HK-2 (cell line): ENCODE measurements around the gene PNCK.
"Not testable (repeated sequence)": the region's sequence is repeated elsewhere in the genome, so short reads cannot be mapped to it uniquely, and the experiment has no call there.

Experiments
- DNase-seq: peaks from one replicate; pipeline ENCODE4 v3.0.0-alpha.2; 2018; ENCODE audit not compliant: unreplicated experiment

Gene PNCK

DNA sequence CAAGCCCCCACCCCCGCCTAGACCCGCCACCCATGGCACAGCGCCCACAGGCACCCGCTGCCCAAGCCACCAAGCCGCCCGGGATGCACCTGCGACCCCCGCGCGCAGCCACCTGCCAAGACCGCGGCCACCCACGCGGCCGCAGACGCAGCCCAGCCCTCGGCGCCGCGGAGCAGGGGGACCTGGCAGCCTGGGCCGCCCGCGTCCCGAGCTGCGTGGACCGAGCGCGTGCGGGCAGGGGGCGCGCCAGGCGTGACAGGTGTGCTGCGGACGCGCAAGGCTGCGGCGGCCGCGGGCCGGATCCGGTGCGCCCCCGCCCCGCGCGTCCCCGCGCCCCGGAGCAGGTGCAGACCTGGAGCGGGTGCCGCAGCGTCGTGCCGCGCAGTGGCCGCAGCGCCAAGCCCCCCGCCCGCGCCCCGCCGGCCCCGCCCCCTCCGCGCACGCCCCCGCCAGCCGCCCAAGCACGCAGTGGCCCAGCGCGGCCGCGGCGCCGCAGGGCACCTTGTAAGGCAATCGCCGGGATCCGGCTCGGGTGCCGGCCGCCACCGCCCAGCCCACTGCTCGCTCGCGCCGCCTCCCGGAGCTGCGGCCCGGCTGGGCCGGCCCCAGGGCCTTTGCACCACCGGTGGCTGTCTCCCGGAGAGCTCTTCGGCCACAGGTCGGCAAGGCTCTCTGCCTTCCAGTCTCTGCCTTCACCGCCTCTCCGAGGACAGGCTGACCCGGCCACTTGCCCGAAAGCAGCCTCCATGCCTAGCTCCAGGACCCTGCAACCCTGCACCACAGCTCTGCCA, at the start of gene PNCK:
Gene PNCK (minus strand): TSS at position 386 of the 791 bp plus-strand sequence. CDS start 737 bp downstream, outside the sequence.
- no peak for DNase-seq

DNA sequence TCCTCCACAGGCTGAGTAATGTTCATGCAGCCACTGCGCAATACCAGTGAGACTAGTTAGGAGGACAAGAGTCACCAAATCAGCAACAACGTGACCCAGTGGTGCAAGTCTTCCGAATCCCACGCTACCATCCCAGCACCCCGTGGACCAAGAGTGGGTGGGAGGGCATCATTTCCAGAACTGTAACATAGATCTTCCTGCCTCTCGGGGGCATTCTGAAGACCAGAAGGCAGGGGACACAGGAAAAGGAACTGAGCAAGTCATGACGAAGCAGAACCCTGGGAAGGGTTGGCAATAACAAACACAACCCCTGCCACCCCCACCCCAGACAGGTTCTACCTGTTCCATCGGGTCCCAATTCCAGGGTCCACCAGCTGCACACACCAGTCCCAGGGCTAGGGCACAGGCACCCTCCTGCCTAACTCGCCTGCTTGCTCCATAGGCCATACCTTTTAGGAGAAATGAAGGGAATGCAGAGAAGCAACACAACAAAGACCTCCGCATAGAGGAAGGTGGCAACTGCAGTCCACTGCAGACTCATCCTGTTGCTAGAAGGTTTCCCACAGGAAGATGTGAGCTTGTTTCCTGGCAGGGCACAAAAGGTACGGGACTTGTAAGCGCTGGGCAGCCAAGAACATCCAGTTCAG, 49.2 kb upstream of the PNCK start:
- no peak for DNase-seq

DNA sequence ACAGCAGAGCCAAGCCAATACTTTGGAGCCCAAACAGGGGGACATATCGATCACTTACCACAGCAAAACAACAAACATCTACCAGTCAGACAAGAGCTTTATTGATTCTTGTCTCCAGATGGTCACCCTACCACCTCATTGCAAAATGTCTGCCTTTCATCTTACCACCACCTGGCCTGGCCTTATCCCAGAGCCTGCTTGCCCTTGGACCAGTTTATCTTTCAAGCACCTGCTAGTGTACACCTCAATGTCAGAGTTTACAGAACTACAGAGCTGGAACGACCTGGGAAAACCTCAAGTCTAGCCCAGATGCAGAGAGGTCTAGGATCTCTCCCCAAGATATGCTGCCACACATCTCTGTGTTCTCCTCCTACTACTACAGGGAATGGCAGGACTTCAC, 46.1 kb upstream of the PNCK start:
- no peak for DNase-seq

- DNase-seq, result no peak
These were observed 45.6 kb upstream of the PNCK start for GRCh38 chrX:153719238-153719637.

DNA sequence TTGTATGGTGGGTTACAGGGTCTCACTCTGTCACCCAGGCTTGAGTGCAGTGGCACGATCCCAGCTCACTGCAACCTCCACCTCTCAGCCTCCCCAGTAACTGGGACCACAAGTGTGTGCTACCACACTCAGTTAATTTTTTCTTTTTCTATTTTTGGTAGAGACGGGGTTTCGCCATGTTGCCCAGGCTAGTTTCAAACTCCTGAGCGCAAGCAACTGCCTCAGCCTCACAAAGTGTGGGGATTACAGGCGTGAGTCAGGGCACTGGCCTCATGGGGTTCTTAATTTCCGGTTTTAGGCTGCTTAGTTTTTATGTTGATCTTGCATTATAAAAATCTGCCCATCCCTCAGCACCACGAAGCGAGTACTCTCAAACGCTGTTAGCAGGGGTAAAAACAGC, 43.8 kb upstream of the PNCK start:
- no peak for DNase-seq

DNA sequence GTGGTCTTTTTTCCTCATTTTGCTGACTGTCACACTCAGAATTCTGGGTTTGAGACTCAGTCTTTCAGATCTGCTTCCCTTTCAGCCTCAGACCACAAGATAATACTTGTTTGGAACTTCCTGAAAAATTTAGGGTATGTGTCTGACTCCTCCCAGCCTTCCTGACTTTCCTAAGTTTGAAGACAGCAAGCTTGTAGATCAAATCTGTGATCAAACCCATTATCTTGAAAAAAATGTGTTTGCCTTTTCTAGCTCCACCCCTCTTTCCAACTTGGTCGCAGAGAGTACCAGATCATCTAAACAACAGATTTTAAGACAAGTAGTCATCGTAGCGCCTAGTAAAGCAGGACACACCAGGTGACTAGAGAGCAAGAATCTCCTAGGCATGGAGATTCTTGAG, 40.6 kb upstream of the PNCK start:
- DNase-seq, result no peak

- DNase-seq, result no peak
These were observed 36.4 kb upstream of the PNCK start for GRCh38 chrX:153709726-153710674.

- peak; percentile 87 for DNase-seq
These were observed 34.8 kb upstream of the PNCK start for GRCh38 chrX:153708415-153708814.

- DNase-seq, result no peak
These were observed 33.8 kb upstream of the PNCK start for GRCh38 chrX:153707406-153707805.

DNA sequence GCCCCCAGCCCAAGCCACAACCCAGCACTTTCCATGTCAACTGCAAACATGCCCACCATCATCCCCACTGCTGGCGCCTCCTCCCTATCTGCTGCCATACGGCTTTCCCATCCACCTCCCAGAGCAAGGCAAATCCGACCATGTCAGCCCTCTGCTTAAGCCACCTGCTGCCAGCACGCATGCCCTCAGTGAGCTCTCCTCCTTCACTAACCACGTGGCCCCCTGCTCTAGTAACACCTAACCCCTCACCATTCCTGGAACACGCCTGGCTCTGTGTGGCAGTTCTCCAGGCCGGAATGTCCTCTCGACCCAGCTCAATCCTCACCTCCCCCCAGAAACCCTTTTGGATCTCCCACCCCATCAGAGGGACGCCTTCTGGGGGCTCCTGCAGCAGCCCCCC, 33.2 kb upstream of the PNCK start:
- no peak for DNase-seq

DNA sequence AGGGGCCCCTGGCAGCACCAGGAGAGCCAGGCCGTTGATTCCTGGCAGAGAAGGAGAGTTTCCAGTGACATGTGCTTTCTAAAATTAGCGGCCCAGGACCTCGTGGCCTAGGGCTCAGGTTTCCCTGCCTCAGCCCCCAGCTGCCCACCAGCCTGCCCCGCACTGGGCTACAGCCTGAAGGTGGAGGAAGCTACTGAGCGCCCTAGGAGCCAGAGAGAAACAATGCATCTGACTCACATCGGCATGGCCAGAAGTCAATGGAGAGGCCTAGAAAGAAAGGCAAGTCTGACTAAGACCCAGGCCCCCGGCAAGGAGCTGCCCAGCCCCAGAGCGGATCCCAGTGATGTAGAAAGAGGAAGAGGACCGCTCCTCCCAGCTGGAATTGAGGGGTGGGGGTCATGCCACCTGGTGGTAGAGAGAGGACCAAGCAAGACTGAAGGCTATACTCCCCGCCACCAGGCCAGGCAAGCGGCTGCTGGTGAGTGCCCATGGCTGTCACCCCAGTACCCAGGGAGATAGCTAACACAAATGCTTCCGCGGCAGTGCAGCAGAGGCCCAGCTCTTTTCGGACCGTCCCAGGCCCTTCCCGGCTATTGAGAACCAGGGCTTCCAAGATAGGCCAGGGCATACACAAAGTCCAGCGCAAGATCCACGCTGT, 31.9 kb upstream of the PNCK start:
- not testable (repeated sequence) for DNase-seq

GRCh38 chrX:153704631-153705402, 31.2 kb upstream of the PNCK start:
- not testable (repeated sequence) for DNase-seq

GRCh38 chrX:153704021-153704526, 30.5 kb upstream of the PNCK start:
- DNase-seq, result no peak

DNA sequence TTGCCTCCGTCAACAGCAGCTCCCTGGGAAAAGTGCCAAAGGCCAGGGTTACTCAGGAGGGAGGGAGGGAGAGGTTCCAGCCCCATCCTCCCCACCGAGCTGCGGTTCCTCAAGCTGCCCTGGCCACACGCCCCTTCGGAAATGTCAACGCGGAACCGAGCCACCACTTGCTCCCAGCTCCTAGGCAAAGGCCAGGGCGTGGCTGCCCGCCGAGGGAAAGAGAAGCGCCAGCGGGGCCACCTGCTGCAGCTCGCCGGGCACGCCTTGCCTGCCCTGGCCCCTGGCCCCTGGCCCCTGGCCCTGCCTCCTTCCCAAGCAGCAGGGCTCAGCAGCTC, 29.4 kb upstream of the PNCK start:
- DNase-seq, result no peak

GRCh38 chrX:153702336-153703035, 28.9 kb upstream of the PNCK start:
- DNase-seq, result no peak

DNA sequence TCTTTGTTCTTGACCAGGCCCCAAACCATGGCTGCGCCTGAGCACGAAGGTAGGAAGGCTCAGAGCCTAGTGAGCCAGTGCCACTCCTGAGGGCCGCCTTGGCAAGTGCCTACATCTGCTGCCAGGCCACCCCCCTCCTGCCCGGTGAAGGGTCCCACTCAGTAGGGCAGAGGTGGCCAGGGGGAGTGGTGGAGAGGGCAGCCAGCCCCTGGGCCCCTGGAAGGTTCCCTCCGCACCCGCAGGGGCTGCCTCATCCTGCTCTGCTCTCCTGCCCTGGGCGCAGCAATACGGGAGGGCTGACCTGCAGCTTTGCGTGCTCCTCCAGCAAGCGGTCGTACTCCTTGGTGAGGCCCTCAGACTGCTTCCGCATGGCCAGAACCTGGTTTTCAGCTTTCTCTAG, 28.1 kb upstream of the PNCK start:
- no peak for DNase-seq

DNA sequence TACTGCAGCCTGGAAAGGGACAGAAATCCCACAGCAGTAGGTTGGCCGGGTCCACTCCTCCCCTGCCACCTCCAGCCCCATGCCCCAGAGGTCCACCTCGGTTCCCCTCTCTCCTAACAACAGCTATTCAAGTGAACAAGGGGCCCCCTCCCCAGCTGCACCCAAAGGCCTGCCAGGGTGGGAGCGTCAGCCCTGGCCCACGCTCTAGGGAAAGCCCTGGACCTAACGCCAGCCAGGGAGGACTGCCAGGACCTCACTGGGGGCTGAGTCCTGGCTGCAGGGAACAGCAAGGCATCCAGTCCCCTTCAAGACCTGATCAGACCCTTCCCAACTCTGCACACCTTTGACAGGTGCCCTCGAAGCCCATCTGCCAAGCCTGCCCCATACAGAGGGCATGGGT, 27.4 kb upstream of the PNCK start:
- no peak for DNase-seq

GRCh38 chrX:153700376-153700945, 26.8 kb upstream of the PNCK start:
- DNase-seq, result no peak

DNA sequence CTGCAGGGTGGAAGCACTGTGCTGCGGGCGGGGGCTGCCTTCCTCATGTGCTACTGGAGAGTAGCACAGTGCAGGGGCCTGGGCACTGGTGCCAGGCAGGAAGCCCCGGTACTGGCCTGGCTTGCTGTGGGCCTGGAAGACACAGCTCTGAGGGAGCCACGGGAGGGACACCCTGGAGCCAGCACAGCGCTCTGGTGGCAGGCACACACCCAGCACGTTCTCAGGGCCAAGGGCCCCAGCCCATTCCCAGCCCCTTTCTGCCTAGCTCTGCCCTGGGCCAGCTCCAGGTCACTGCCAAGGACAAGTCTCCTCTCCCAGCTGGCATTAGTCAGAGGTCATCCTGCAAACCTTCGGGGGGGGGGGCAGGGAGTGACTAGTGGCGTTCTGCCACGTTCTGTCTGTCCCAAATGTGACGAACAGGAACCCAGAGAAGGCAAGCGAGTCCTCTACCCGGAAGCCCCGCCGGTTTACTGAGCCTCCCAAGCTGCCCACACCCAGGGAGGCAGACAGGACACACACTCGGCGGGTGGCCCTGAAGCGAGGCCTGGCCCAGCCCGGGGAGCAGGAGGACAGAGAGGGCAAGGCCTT, 26.3 kb upstream of the PNCK start:
- DNase-seq, result not testable (repeated sequence)
